CD4-positive, alpha-beta T cell treated with Interleukin-12 subunit alpha and Interleukin-12 subunit beta, for 1 hour (primary cell): ENCODE results near the gene NAE1.

Experiments
- DNase-seq: peaks from one replicate; pipeline ENCODE4 v3.0.0-alpha.2; 2020

The NAE1 gene

GRCh38 chr16:66849549-66849948 is 18.8 kb upstream of the NAE1 start:
- no peak for DNase-seq

- DNase-seq: no peak
These were observed 18.2 kb upstream of the NAE1 start for GRCh38 chr16:66849021-66849420.

- DNase-seq: no peak
These were observed 17.4 kb upstream of the NAE1 start for GRCh38 chr16:66848172-66848571.

- DNase-seq: no peak
These were observed 16.8 kb upstream of the NAE1 start for GRCh38 chr16:66847533-66848067.

- DNase-seq: no peak
These were observed 16.1 kb upstream of the NAE1 start for GRCh38 chr16:66846831-66847230.

- no peak for DNase-seq
These were observed 15.5 kb upstream of the NAE1 start for GRCh38 chr16:66846266-66846665.

- no peak for DNase-seq
These were observed 15.0 kb upstream of the NAE1 start for GRCh38 chr16:66845791-66846221.

- no peak for DNase-seq
These were observed 14.3 kb upstream of the NAE1 start for GRCh38 chr16:66845080-66845410.

- no peak for DNase-seq
These were observed 13.7 kb upstream of the NAE1 start, which contains the start of gene CA7 for GRCh38 chr16:66844342-66845079. TSS of gene CA7 (plus strand) at chr16:66844414. CDS start at chr16:66844488, 74 bp downstream.

GRCh38 chr16:66844009-66844341 is 13.2 kb upstream of the NAE1 start:
- no peak for DNase-seq

- no peak for DNase-seq
These were observed 12.4 kb upstream of the NAE1 start for GRCh38 chr16:66843191-66843590.

GRCh38 chr16:66842765-66843164 is 12.0 kb upstream of the NAE1 start:
- no peak for DNase-seq

GRCh38 chr16:66841366-66841765 is 10.6 kb upstream of the NAE1 start:
- no peak for DNase-seq

GRCh38 chr16:66840883-66841282 is 10.1 kb upstream of the NAE1 start:
- DNase-seq: no peak

GRCh38 chr16:66834746-66835145 is 4.0 kb upstream of the NAE1 start:
- DNase-seq: no peak

GRCh38 chr16:66832661-66833305 is 2.0 kb upstream of the NAE1 start:
- no peak for DNase-seq

GRCh38 chr16:66832190-66832589 is 1.4 kb upstream of the NAE1 start:
- no peak for DNase-seq

GRCh38 chr16:66824006-66824405 is 6.8 kb downstream of the NAE1 start:
- no peak for DNase-seq

GRCh38 chr16:66814734-66815133 is 16.0 kb downstream of the NAE1 start:
- no peak for DNase-seq

- no peak for DNase-seq
These were observed 19.7 kb downstream of the NAE1 start for GRCh38 chr16:66811043-66811442.

- no peak for DNase-seq
These were observed 20.4 kb downstream of the NAE1 start for GRCh38 chr16:66810391-66810790.

- DNase-seq: no peak
These were observed 21.0 kb downstream of the NAE1 start for GRCh38 chr16:66809765-66810164.

- DNase-seq: no peak
These were observed 28.6 kb downstream of the NAE1 start for GRCh38 chr16:66802159-66802558.

GRCh38 chr16:66801320-66802105 is 29.3 kb downstream of the NAE1 start, which contains the start of gene TERB1:
TSS of gene TERB1 (minus strand) at chr16:66801584. CDS start at chr16:66796798, 4,786 bp downstream.
- DNase-seq: no peak
